Gastrocnemius medialis (tissue), 4 donors: ENCODE data around the gene DCBLD2. TPM values are rescaled to one million over a fixed set of nuclear protein-coding genes. Genes with fewer than 3 reads are reported as not detected.
"Not testable (repeated sequence)": the region's sequence is repeated elsewhere in the genome, so short reads cannot be mapped to it uniquely, and the experiment has no call there.

Experiments used
- ATAC-seq, 2 donors: fragments of 150-250 bp; one replicate each; pipeline ENCODE4 v1.9.1; 2016
- DNase-seq, 2 donors: peaks; one replicate each; pipeline ENCODE4 v3.0.0-alpha.2; 2019
- H3K27ac ChIP-seq, 4 donors: fragments of 200-600 bp; sonication (generic); 1 replicate in 1 of 4; 2 replicates in 3 of 4; pipeline ENCODE4 v1.5.1; 2016 to 2018; ENCODE audit warnings: mild to moderate bottlenecking in 2 of 4, moderate library complexity in 1 of 4
- H3K27me3 ChIP-seq, 3 donors: fragments of 200-600 bp; sonication (generic) in 2 of 3; 1 replicate in 1 of 3; 2 replicates in 2 of 3; pipeline versions ENCODE4 v1.5.1 to v1.6.0; 2016 to 2019; ENCODE audit warnings: mild to moderate bottlenecking in 1 of 3, moderate library complexity in 1 of 3
- H3K36me3 ChIP-seq, 2 donors: fragments of 200-600 bp; sonication (generic) in 1 of 2; one replicate each; pipeline ENCODE4 v1.5.1; 2017 to 2018
- H3K4me1 ChIP-seq, 2 donors: fragments of 200-600 bp; sonication (generic) in 1 of 2; one replicate each; pipeline ENCODE4 v1.5.1; 2016 to 2017; ENCODE audit warnings: mild to moderate bottlenecking in 2 of 2
- H3K4me3 ChIP-seq, 4 donors: fragments of 200-600 bp; sonication (generic) in 3 of 4; 1 replicate in 1 of 4; 2 replicates in 3 of 4; pipeline ENCODE4 v1.5.1; 2016 to 2019; ENCODE audit warnings: mild to moderate bottlenecking in 2 of 4
- H3K9me3 ChIP-seq, 3 donors: fragments of 200-600 bp; sonication (generic) in 2 of 3; 1 replicate in 1 of 3; 2 replicates in 2 of 3; pipeline ENCODE4 v1.5.1; 2016 to 2019
- CTCF ChIP-seq, 5 experiments: fragments of 450-650 bp in 3 of 5; fragments of 200-600 bp in 2 of 5; sonication (generic) in 2 of 5; IDR thresholded peaks in 4 of 5; conservative IDR thresholded peaks in 1 of 5; 1 replicate in 4 of 5; 2 replicates in 1 of 5; pipeline ENCODE4 v1.5.1; 2016 to 2019; ENCODE audit warnings: antibody characterized with exemption in 5 of 5, mild to moderate bottlenecking in 3 of 5, moderate library complexity in 3 of 5
- POLR2A ChIP-seq, 2 donors: fragments of 450-650 bp; IDR thresholded peaks; one replicate each; pipeline ENCODE4 v1.6.1; 2017; ENCODE audit warnings: antibody characterized with exemption in 2 of 2, mild to moderate bottlenecking in 2 of 2, moderate library complexity in 2 of 2
- in situ Hi-C, 4 donors: fragments of 200-750 bp; cut with MboI; loops; one replicate each; pipeline versions ENCODE4 v1.15.0 to v1.8.0; 2017; ENCODE audit warnings: low sequenced_read_pairs in 4 of 4
- intact Hi-C: fragments of 100-400 bp; cut with DNase I; formaldehyde crosslinking; loops from one replicate; pipeline ENCODE4 v1.15.1; 2023; ENCODE audit warnings: low total_unique reads
- total RNA-seq, 4 donors: library from RNA; depleted of rRNA; stranded (reverse); fragments of >200 nt; gene quantifications; one replicate each; pipeline versions ENCODE4 v1.1.0 to v1.2.3, GENCODE V29; 2016

DCBLD2 gene
- total RNA-seq, 4 donors from 2014 or later: 5.6 to 9.0 (median 6.7) TPM

GRCh38 chr3:98874602-98875249 is 26.8 kb downstream of the DCBLD2 start:
- DNase-seq: no peak
- Histone ChIP-seq H3K27ac (no peak overlapping the region), H3K27me3 (no peaks in the 10 kb centered on the region), H3K9me3 (no peaks in the 10 kb centered on the region), H3K36me3 (no peaks in the 10 kb centered on the region), H3K4me3 (no peak overlapping the region), H3K4me1 (no peaks in the 10 kb centered on the region)
- ATAC-seq: no peak
- no peak for TF ChIP-seq CTCF (IDR thresholded peaks at IDR 0.05 in 4 of 5, conservative IDR thresholded peaks at IDR 0.05 in 1 of 5)
- intact Hi-C loops: no loop called here
- in situ Hi-C loops: no loop called here

- no peak for ATAC-seq
- Histone ChIP-seq H3K4me1 (no peaks in the 10 kb centered on the region), H3K27ac (no peak overlapping the region), H3K36me3 (no peaks in the 10 kb centered on the region), H3K27me3 (no peaks in the 10 kb centered on the region), H3K9me3 (no peaks in the 10 kb centered on the region), H3K4me3 (no peak overlapping the region)
- no peak for TF ChIP-seq POLR2A (IDR thresholded peaks at IDR 0.05)
- TF ChIP-seq CTCF (IDR thresholded peaks at IDR 0.05 in 4 of 5, conservative IDR thresholded peaks at IDR 0.05 in 1 of 5): no peak
- intact Hi-C loops: no loop called here
- in situ Hi-C loops: no loop called here
- no peak for DNase-seq
Measured at GRCh38 chr3:98869391-98869790, 32.1 kb downstream of the DCBLD2 start.

GRCh38 chr3:98857971-98858370 is 43.5 kb downstream of the DCBLD2 start:
- DNase-seq, H3K27ac ChIP-seq, H3K4me1 ChIP-seq, ATAC-seq, H3K27me3 ChIP-seq, intact Hi-C loops, H3K36me3 ChIP-seq, H3K9me3 ChIP-seq, H3K4me3 ChIP-seq, in situ Hi-C loops: not testable (repeated sequence)

GRCh38 chr3:98857258-98857657 is 44.2 kb downstream of the DCBLD2 start:
- H3K9me3 ChIP-seq, in situ Hi-C loops, H3K27ac ChIP-seq: not testable (repeated sequence)

GRCh38 chr3:98856724-98857123 is 44.8 kb downstream of the DCBLD2 start:
- Histone ChIP-seq H3K36me3 (no peaks in the 10 kb centered on the region), H3K4me3 (no peak overlapping the region), H3K27ac (no peak overlapping the region), H3K27me3 (no peaks in the 10 kb centered on the region), H3K4me1 (no peaks in the 10 kb centered on the region), H3K9me3 (no peaks in the 10 kb centered on the region)
- in situ Hi-C loops: no loop called here
- no peak for TF ChIP-seq CTCF (IDR thresholded peaks at IDR 0.05 in 4 of 5, conservative IDR thresholded peaks at IDR 0.05 in 1 of 5)
- no peak for TF ChIP-seq POLR2A (IDR thresholded peaks at IDR 0.05)
- intact Hi-C loops: no loop called here
- DNase-seq (no peak), ATAC-seq (no peak)

More at GRCh38 chr3:98857258-98857657, 44.2 kb downstream of the DCBLD2 start:
- H3K36me3 ChIP-seq, intact Hi-C loops, H3K27me3 ChIP-seq, H3K4me3 ChIP-seq, DNase-seq, ATAC-seq, H3K4me1 ChIP-seq: not testable (repeated sequence)
